ENCODE measurements around the gene CHRDL2. TPM values are rescaled to one million over a fixed set of nuclear protein-coding genes. Genes with fewer than 3 reads are reported as not detected.
"Not testable (repeated sequence)": the region's sequence is repeated elsewhere in the genome, so short reads cannot be mapped to it uniquely, and the experiment has no call there.

The CHRDL2 gene
- total RNA-seq, 2 experiments from 2014 or later: not detected

DNA sequence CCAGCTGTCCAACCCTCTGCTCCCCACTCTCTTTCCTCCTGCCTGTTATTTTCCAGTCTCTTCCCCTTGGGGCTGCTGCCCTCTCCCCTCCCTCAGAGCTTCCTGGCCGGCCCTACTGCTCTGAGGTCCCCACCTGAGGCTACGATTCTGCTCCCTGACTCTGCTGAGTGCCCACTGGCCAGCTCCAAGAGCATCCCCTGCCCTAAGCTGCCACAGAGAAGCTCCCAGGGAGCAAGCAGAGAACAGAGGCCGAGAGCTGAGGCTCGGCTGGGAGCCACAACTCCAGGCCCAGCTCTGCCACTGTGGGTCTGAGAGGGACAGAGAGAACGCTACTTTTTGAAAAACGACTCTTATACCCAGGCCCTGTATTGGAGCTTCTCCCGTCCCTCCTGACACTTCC, 61.1 kb downstream of the CHRDL2 start:
- Mint-ChIP-seq H3K4me1 (ENCODE audit: low read depth) (no peaks in the 10 kb centered on the region), H3K9me3 (no peaks in the 10 kb centered on the region), H3K27ac (no peak overlapping the region), H3K36me3 (ENCODE audit: low read depth) (no peaks in the 10 kb centered on the region), H3K4me3 (no peak overlapping the region), H3K27me3 (ENCODE audit: low read depth) (no peaks in the 10 kb centered on the region)
- CTCF ChIA-PET: no interaction called here
- intact Hi-C loops (cut with micrococcal nuclease): no loop called here
- DNase-seq: no peak

DNA sequence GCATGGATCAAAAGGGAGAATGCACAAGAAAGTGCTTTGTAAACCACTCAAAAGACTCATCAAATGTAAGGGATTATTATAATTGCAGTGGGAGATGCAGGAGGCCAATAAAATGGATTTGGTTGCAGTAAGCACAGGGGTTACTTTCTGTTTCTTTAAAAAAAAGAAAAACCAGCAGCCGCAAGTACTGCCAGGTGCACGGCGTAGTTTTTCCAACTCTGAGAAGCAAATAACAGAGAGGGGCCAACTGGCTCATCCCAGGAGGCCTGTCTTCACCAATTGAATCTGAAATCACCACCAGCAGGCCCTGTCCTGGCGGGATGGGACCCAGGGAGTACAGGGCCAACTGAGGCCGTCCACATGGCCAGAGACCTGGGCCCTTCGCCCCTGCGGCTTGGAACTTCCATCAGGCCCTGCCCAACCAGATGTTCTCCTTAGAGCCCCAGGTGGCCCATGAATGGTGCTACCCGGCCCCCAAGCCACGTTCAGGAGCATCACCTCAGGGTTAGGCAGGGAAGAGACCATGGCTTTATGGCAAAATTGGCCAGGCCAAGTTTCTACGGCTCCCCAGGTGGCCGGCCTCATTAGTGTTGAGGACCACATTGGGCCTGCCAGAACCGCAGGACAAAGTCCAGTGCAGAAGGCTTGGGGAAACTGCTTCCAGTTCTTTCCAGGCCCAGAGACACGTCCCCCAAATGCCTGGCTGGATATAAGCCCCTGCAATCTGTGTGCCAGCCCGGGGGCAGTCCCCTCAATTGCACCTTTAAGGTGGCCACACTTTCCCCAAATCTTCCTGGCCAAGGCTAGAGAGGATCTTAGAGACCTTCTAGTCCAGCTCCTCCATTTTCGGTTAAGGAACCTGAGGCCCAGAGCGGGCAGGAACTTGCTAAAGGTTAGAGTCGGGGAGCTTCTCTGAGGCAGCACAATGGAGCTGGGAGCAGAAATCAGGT, 61.7 kb downstream of the CHRDL2 start:
- Mint-ChIP-seq H3K9me3 (no peaks in the 10 kb centered on the region), H3K27ac (no peak overlapping the region), H3K4me3 (no peak overlapping the region), H3K4me1 (ENCODE audit: low read depth) (no peaks in the 10 kb centered on the region), H3K36me3 (ENCODE audit: low read depth) (no peaks in the 10 kb centered on the region), H3K27me3 (ENCODE audit: low read depth) (no peaks in the 10 kb centered on the region)
- CTCF ChIA-PET: no interaction called here
- no peak for DNase-seq
- intact Hi-C loops (cut with micrococcal nuclease): no loop called here

DNA sequence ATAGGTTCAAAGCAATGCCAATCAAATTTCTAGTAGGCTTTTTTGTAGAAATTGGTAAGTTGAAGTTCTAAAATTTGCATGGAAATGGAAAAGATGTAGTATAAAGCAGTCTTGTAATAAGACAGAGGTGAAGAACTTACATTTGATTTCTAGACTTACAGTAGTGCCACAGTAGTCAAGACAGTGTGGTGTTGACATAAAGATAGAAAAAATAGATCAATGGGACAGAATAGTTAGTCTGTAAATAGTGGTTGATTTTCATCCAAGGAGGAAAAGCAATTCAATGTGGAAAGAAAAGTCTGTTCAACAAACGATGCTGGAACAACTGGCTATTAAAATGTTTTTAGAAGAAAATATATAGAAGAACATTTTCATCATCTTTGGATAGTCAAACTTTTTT, 67.9 kb downstream of the CHRDL2 start:
- Mint-ChIP-seq H3K27me3 (ENCODE audit: low read depth) (no peaks in the 10 kb centered on the region), H3K9me3 (peaks cover 12% of the 10 kb centered on the region), H3K27ac (no peak overlapping the region), H3K4me1 (ENCODE audit: low read depth) (no peaks in the 10 kb centered on the region), H3K36me3 (ENCODE audit: low read depth) (peaks cover 29% of the 10 kb centered on the region), H3K4me3 (no peak overlapping the region)
- intact Hi-C loops (cut with micrococcal nuclease): no loop called here
- CTCF ChIA-PET: no interaction called here
- no peak for DNase-seq

DNA sequence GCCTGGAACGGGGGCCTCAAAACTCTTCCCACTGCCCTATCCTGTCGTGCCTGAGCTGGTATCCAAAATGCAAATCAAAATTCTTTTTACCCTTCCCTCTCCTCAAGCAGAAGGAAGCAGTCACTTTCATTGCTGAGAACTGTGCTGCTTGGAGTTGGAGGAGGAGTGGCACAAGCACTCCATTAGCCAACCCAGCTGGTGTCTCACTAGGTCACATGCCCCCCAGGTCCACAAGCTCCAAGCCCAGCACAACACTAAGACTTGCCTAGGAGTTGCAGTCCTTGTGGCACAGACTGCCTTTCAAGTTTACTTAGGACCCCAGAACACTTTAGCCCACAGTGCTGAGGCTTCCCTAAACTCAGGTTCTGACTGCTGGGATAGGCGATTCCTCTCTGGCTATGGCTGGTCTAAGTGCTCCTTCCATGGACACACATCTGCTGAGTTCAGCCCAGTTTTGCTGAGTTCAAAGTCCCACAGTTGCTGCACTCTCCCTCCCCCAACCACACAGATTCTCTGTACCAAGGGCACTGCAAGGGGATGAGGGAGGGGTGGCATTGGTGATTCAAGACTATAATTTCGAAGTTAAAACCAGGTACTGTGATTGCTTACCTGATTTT, 68.6 kb downstream of the CHRDL2 start:
- no peak overlapping the region for H3K27ac Mint-ChIP-seq
- no peak for DNase-seq
- intact Hi-C loops (cut with micrococcal nuclease): no loop called here
- H3K4me1 Mint-ChIP-seq (ENCODE audit: low read depth): no peaks in the 10 kb centered on the region
- no peak overlapping the region for H3K4me3 Mint-ChIP-seq
- no peaks in the 10 kb centered on the region for H3K27me3 Mint-ChIP-seq (ENCODE audit: low read depth)
- H3K36me3 Mint-ChIP-seq (ENCODE audit: low read depth): peaks cover 35% of the 10 kb centered on the region
- H3K9me3 Mint-ChIP-seq: peaks cover 13% of the 10 kb centered on the region
- CTCF ChIA-PET: no interaction called here

GRCh38 chr11:74659124-74659523, 72.1 kb downstream of the CHRDL2 start:
- DNase-seq; H3K27ac Mint-ChIP-seq; H3K27me3 Mint-ChIP-seq (ENCODE audit: low read depth); CTCF ChIA-PET; H3K4me1 Mint-ChIP-seq (ENCODE audit: low read depth); intact Hi-C loops (cut with micrococcal nuclease); H3K4me3 Mint-ChIP-seq: not testable (repeated sequence)
- peaks cover 13% of the 10 kb centered on the region for H3K9me3 Mint-ChIP-seq
- H3K36me3 Mint-ChIP-seq (ENCODE audit: low read depth): peaks cover 52% of the 10 kb centered on the region

DNA sequence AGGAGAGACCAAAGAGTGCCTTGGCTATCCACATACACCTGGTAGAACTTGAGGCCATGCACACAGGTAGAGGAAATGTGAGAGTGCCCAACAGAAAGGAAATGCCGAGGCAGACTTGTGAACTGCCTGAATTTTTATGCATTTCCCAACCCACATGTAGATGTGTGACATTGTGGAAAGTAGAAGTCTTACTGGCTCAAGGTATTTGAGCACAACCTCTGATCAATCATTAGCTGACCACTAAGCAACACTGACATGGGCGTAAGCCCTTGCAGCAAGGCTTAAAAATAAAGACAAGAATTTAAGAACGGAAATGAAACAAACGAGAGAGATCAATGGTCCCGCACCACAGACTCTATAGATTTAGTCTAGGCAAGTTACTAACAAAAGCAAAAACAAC, 76.2 kb downstream of the CHRDL2 start:
- CTCF ChIA-PET: interaction anchor here (0.6 kb wide), 1 partner anchor 943 kb away, joined by 3 read pairs; no protein-coding TSS in a partner anchor
- no peaks in the 10 kb centered on the region for H3K4me1 Mint-ChIP-seq (ENCODE audit: low read depth)
- intact Hi-C loops (cut with micrococcal nuclease): no loop called here
- H3K27me3 Mint-ChIP-seq (ENCODE audit: low read depth): no peaks in the 10 kb centered on the region
- no peak overlapping the region for H3K4me3 Mint-ChIP-seq
- peaks cover 73% of the 10 kb centered on the region for H3K36me3 Mint-ChIP-seq (ENCODE audit: low read depth)
- no peak for DNase-seq
- no peak overlapping the region for H3K27ac Mint-ChIP-seq
- H3K9me3 Mint-ChIP-seq: peaks cover 13% of the 10 kb centered on the region

DNA sequence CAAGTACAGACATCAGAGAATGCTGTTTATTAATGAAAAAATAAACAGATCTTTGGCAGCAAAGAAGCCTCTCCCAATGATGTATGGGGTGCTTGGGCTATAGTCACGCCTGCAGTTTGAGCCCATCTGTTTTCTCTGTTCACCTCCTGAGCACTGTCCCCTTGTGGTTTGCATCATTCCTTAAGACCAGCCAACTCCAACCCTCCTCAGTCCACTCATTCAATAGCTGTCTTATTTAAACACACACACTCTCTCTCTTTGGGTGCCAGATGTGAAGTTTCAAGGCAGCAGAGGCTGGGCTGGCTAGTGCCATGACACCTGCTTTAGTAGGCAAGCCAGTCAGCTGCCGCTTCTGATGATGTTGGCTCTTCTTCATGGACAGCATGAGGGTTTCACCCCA, 80.7 kb downstream of the CHRDL2 start:
- no peaks in the 10 kb centered on the region for H3K4me1 Mint-ChIP-seq (ENCODE audit: low read depth)
- H3K27me3 Mint-ChIP-seq (ENCODE audit: low read depth): no peaks in the 10 kb centered on the region
- peaks cover 64% of the 10 kb centered on the region for H3K36me3 Mint-ChIP-seq (ENCODE audit: low read depth)
- no peak overlapping the region for H3K4me3 Mint-ChIP-seq
- intact Hi-C loops (cut with micrococcal nuclease): no loop called here
- H3K9me3 Mint-ChIP-seq: no peaks in the 10 kb centered on the region
- H3K27ac Mint-ChIP-seq: no peak overlapping the region
- CTCF ChIA-PET: interaction anchor here (0.6 kb wide), 1 partner anchor 433 kb away, joined by 3 read pairs; no protein-coding TSS in a partner anchor
- DNase-seq: no peak

GRCh38 chr11:74648894-74649293, 82.3 kb downstream of the CHRDL2 start:
- Mint-ChIP-seq H3K27ac (no peak overlapping the region), H3K27me3 (ENCODE audit: low read depth) (no peaks in the 10 kb centered on the region), H3K9me3 (no peaks in the 10 kb centered on the region), H3K36me3 (ENCODE audit: low read depth) (peaks cover 63% of the 10 kb centered on the region), H3K4me1 (ENCODE audit: low read depth) (no peaks in the 10 kb centered on the region), H3K4me3 (no peak overlapping the region)
- intact Hi-C loops (cut with micrococcal nuclease): no loop called here
- DNase-seq: no peak
- CTCF ChIA-PET: interaction anchor here (0.6 to 0.9 kb wide), 2 partner anchors 76 to 627 kb away, joined by 3 to 4 read pairs; no protein-coding TSS in a partner anchor

- Mint-ChIP-seq H3K27me3 (ENCODE audit: low read depth) (no peaks in the 10 kb centered on the region), H3K9me3 (no peaks in the 10 kb centered on the region), H3K36me3 (ENCODE audit: low read depth) (peaks cover 61% of the 10 kb centered on the region), H3K4me1 (ENCODE audit: low read depth) (no peaks in the 10 kb centered on the region), H3K27ac (no peak overlapping the region), H3K4me3 (no peak overlapping the region)
- CTCF ChIA-PET: no interaction called here
- DNase-seq: no peak
- intact Hi-C loops (cut with micrococcal nuclease): no loop called here
Measured at GRCh38 chr11:74647831-74648230, 83.4 kb downstream of the CHRDL2 start.

- CTCF ChIA-PET: no interaction called here
- H3K27me3 Mint-ChIP-seq (ENCODE audit: low read depth): no peaks in the 10 kb centered on the region
- H3K4me1 Mint-ChIP-seq (ENCODE audit: low read depth): no peaks in the 10 kb centered on the region
- no peaks in the 10 kb centered on the region for H3K9me3 Mint-ChIP-seq
- no peak for DNase-seq
- intact Hi-C loops (cut with micrococcal nuclease): no loop called here
- H3K27ac Mint-ChIP-seq: no peak overlapping the region
- H3K4me3 Mint-ChIP-seq: no peak overlapping the region
- peaks cover 59% of the 10 kb centered on the region for H3K36me3 Mint-ChIP-seq (ENCODE audit: low read depth)
Measured at GRCh38 chr11:74647404-74647803, 83.8 kb downstream of the CHRDL2 start.

GRCh38 chr11:74646954-74647353, 84.3 kb downstream of the CHRDL2 start:
- intact Hi-C loops (cut with micrococcal nuclease): no loop called here
- CTCF ChIA-PET: no interaction called here
- peaks cover 57% of the 10 kb centered on the region for H3K36me3 Mint-ChIP-seq (ENCODE audit: low read depth)

More at GRCh38 chr11:74646954-74647353, 84.3 kb downstream of the CHRDL2 start:
- H3K27ac Mint-ChIP-seq: no peak overlapping the region
- no peak overlapping the region for H3K4me3 Mint-ChIP-seq
- no peak for DNase-seq
- H3K27me3 Mint-ChIP-seq (ENCODE audit: low read depth): no peaks in the 10 kb centered on the region
- H3K9me3 Mint-ChIP-seq: no peaks in the 10 kb centered on the region
- no peaks in the 10 kb centered on the region for H3K4me1 Mint-ChIP-seq (ENCODE audit: low read depth)
